HG02759 (cell line): ENCODE data around the gene SPAG7.

Source experiments
- ATAC-seq: cut with Tn5 transposase; IDR thresholded peaks from one replicate; pipeline ENCODE4 v1.9.1; 2021; ENCODE audit warnings: mild to moderate bottlenecking, moderate library complexity; ENCODE audit not compliant: unreplicated experiment

SPAG7 gene

DNA sequence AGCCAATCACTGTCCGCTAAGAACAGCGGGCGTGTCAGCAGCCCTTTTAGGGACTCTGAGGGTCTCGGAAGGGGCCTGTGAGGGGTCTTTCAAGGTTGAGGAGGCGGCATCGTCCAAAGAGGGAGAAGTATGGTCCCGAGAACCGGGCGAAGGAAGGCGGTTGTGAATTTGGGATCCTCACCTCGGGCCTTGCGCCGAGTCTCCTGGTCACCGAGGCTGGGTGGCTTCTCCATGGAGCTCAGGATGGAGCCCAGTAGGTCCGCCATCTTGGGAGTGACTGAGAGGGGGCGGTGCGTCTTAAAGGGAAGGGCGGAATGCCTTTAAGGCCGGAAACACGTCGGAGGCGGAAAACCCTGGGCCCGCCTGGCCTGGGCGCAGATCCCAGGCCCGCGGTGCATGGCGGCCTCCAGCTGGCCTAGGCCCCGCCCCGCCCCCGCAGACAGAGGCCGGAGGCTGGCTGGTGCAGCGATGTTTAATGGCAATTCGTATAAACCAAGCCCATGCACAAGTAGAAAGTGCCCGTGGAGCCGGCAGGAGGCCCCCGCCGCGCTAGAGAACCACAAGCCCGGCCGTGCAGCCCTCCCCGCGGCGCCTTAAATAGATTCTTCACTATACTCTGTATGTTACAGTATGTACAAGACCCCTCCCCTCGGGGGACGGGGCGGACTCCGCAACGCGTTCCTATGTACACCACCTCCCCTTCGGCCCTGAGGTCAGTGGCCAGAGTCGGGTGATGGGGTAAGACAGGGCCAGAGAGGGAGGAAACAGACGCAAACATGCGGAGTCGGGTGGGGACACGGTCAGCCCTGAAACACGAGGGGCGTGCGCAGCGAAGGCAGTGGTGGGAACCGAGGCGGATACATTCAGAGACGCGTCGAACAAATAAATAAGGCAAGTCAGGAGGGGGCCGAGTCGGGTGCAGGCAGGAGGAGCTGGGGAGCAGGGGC is at the start of gene SPAG7:
Gene SPAG7 (minus strand): TSS at position 279 of the 947 bp plus-strand sequence. CDS start 13 bp downstream, at position 266.
- peak; percentile 66 for ATAC-seq

GRCh38 chr17:5014357-5014756 is 46.7 kb upstream of the SPAG7 start:
- ATAC-seq: no peak

DNA sequence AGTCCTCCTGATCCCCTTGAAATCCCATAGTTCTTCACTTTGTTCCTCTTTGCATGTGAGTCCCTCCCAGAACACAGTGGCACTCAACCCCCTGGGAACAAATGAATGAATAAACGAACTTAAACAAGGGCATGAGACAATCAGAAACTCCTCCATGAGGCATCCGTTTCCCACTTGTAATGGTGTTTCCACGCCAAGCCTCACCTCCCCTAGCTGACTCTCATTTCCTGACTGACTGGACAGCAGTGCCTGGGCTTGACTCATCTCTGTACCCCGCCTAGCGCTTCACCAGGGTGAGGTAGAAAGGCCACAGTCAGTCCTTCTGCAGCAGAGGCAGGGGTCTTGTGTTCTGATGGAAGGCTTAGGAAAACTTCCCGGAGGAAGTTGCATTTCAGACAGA is 44.3 kb upstream of the SPAG7 start:
- ATAC-seq: no peak

- no peak for ATAC-seq
Observed at GRCh38 chr17:5003214-5003867, 35.7 kb upstream of the SPAG7 start.

GRCh38 chr17:5002121-5002788 is 34.6 kb upstream of the SPAG7 start:
- no peak for ATAC-seq

DNA sequence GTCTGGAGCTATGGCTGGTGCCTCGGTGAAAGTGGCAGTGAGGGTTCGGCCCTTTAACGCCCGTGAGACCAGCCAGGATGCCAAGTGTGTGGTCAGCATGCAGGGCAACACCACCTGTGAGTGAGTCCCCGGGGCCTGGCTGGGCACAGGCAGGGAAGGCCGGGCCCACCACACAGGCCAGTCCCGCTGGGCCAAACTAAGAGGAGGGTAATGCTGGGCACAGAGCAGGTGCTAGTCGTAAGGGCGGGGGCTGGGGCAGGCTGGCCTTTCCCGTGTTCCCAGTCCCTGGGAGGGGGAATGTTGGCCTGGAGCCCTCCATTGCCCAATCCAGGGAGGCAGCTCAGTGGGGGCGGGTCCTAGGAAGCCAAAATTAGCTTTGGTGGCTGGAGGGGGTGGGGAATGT is 32.6 kb upstream of the SPAG7 start:
- ATAC-seq: no peak

DNA sequence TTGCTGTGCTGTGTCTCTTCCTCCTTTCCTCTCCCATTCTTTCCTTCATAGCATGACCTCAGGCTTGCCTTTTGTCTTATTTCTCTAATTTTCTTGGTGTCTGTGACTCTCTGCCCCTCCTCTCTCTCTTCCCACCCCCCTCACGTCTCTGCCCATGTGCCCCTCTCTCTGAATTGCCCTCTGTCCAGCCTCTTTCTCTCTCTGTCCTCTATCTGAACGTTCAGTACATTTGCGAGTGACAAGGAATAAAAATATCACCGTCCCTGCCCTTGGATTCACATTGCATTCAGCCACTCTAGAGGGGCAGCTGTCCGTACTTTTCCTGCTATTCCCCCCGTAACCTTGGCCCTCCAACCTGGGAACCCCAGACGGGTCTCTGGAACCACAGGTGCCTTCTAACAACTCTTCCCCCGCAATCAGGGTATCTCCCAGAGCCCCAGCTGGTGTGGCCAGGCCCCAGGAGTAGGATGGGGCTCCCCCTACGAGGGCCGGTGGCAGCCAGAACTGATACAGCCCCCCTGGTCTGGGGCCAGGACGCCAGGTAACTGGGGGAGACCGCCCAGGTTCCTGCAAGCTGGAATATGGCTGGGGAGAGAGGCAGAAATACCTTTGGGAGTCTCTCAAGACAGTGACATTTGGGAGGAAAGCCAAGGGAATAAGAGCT is 31.9 kb upstream of the SPAG7 start:
- no peak for ATAC-seq

GRCh38 chr17:4998732-4999429 is 31.3 kb upstream of the SPAG7 start:
- ATAC-seq: no peak

DNA sequence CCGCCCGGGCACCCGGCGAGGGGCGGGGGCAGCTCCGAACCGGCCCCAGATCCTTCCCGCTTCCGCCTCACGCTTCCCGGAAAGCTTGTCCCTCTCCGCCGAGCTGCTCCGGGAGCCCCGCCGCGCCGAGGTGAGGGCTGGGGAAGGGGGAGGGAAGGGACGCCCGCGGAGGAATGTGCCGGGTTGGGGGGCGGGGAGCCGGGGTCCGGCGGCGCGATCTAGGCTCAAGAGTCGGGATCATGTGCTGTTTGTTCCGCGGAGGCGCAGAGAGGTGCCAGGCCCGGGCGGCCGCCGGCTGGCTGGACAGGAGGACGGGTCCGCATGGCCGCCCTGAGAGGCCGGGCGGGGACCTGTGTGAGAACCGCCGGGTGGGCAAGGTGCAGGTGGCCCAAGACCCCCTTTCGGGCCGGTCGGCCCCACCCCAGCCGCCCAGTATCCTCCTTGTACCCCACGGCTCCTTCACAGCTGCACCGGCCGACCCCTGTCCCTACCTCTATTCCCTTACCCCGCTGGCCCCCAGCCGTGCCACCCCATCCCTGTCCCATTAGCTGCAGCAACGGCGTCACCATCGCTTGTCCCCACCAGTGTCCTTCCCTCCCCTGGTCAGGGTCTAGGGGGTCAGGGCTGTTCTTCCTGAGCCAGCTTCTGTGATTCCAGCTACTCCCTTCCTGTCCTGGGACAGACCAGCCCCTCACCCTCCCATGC is 30.6 kb upstream of the SPAG7 start:
- ATAC-seq: peak; percentile 13

- ATAC-seq: peak; percentile 87
Observed at GRCh38 chr17:4997302-4998026, 29.8 kb upstream of the SPAG7 start, which contains the start of the genes INCA1 and KIF1C. Gene INCA1 (minus strand): TSS chr17:4997522. CDS start chr17:4994437, 3,085 bp downstream. Gene KIF1C (plus strand): TSS chr17:4997950. CDS start chr17:5000247, 2,297 bp downstream.

- ATAC-seq: no peak
Observed at GRCh38 chr17:4994081-4994595, 26.5 kb upstream of the SPAG7 start.

GRCh38 chr17:4987767-4988567 is 20.4 kb upstream of the SPAG7 start:
- peak; percentile 9 for ATAC-seq

- ATAC-seq: peak; percentile 70
Observed at GRCh38 chr17:4986951-4987766, 19.5 kb upstream of the SPAG7 start, which contains the start of gene CAMTA2. Gene CAMTA2 (minus strand): TSS chr17:4987675. CDS start chr17:4986222, 1,453 bp downstream.

DNA sequence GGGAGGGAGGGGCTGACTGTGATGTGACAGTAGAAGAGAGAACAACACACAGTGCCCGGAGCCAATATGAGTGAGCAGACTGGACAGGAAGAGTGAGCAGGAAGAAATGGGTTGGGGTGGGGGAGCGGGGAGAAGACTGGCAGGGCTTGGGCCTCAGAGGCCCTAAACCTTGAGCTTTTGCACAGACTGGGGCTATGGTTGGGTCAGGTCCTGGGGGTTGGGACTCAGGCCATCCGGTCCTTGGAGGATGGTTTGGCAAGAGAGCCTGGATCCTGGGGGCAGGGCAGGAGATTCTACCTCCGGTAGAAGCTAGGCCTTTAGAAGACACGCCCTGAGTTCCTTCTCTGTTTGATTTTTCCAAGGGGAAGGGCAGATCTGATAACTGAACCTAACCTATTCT is 18.8 kb upstream of the SPAG7 start:
- ATAC-seq: no peak

DNA sequence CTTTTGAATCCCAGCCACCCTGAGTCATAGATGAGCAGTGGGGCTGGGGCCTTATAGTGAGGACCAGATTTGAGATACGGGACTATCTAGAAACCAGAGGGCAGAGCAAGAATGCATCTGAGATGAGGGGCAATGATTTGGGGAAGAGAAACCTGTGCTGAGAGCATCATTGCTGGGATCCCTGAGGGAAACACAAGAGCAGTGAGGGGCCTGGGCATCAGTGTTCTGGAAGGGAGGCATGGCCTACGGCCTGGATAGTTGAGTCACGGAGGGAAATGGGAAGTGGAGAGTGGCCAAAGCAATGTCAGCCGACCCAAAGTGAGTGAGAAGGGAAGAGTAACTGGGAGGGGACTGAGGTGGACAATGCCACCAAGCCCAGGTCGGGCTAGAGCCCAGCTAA is 14.7 kb upstream of the SPAG7 start:
- no peak for ATAC-seq

GRCh38 chr17:4980644-4981216 is 13.1 kb upstream of the SPAG7 start:
- no peak for ATAC-seq

- no peak for ATAC-seq
Observed at GRCh38 chr17:4978726-4979125, 11.1 kb upstream of the SPAG7 start.
